Measurements from ENCODE around the gene CSMD2. TPM values are rescaled to one million over a fixed set of nuclear protein-coding genes. Genes with fewer than 3 reads are reported as not detected.

CSMD2 gene
- total RNA-seq, 6 experiments from 2014 or later, result under 0.01 to 0.19 (median 0.09) TPM; not detected in 1

GRCh38 chr1:33660244-33660643 is 504.8 kb downstream of the CSMD2 start:
- H3K4me1 ChIP-seq, result no peaks in the 10 kb centered on the region
- 20% methylated on average over 5 of the region's 5 CpGs for WGBS (ENCODE audit: insufficient coverage, low coverage, low lambda C conversion rate, missing lambda C conversion rate)
- H3K4me3 ChIP-seq, result no peak overlapping the region
- ATAC-seq (peak in 3 of 4 donors; percentile 18 to 70 (median 43)), DNase-seq (no peak)
- H3K27ac ChIP-seq, result no peak overlapping the region
- H3K36me3 ChIP-seq, result no peaks in the 10 kb centered on the region
- no peaks in the 10 kb centered on the region for H3K9me3 ChIP-seq
- no peak for TF ChIP-seq CTCF (IDR thresholded peaks at IDR 0.05)
- no peak for TF ChIP-seq POLR2A (IDR thresholded peaks at IDR 0.05)
- intact Hi-C loops (cut with DNase I), result no loop called here
- no peaks in the 10 kb centered on the region for H3K27me3 ChIP-seq

DNA sequence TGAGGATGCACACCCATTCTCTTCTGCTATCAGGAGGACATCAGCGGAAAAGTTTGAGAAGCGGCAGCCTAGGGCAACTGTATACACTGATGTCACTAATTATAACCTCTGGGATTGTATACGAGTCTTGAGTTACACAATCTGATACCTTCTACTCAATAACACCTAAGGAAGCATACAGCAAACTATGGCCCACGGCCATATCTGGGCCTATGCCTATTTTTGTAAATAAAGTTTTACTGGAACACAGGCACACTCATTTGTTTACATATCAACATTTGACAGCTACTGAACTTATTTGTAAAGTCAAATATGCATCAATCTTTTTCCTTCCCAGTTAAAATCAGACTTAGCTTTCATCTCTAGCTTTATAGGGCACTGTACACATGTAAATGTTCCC is 505.4 kb downstream of the CSMD2 start:
- Histone ChIP-seq H3K36me3 (no peaks in the 10 kb centered on the region), H3K4me3 (no peak overlapping the region), H3K27me3 (no peaks in the 10 kb centered on the region), H3K27ac (no peak overlapping the region), H3K9me3 (no peaks in the 10 kb centered on the region), H3K4me1 (no peaks in the 10 kb centered on the region)
- WGBS (ENCODE audit: insufficient coverage, low coverage, low lambda C conversion rate, missing lambda C conversion rate), result 70% methylated on average over 4 of the region's 4 CpGs
- TF ChIP-seq POLR2A (IDR thresholded peaks at IDR 0.05) (no peak), CTCF (IDR thresholded peaks at IDR 0.05) (no peak)
- ATAC-seq, result no peak
- no peak for DNase-seq
- intact Hi-C loops (cut with DNase I), result no loop called here

- H3K27me3 ChIP-seq, result no peaks in the 10 kb centered on the region
- TF ChIP-seq POLR2A (IDR thresholded peaks at IDR 0.05) (no peak), CTCF (IDR thresholded peaks at IDR 0.05) (no peak)
- WGBS (ENCODE audit: insufficient coverage, low coverage, low lambda C conversion rate, missing lambda C conversion rate), result 83% methylated on average over 5 of the region's 12 CpGs
- ATAC-seq (no peak), DNase-seq (no peak)
- intact Hi-C loops (cut with DNase I), result no loop called here
- no peaks in the 10 kb centered on the region for H3K4me1 ChIP-seq
- no peak overlapping the region for H3K27ac ChIP-seq
- no peaks in the 10 kb centered on the region for H3K9me3 ChIP-seq
- H3K36me3 ChIP-seq, result no peaks in the 10 kb centered on the region
- no peak overlapping the region for H3K4me3 ChIP-seq
Observed at GRCh38 chr1:33657833-33658232, 507.2 kb downstream of the CSMD2 start.

DNA sequence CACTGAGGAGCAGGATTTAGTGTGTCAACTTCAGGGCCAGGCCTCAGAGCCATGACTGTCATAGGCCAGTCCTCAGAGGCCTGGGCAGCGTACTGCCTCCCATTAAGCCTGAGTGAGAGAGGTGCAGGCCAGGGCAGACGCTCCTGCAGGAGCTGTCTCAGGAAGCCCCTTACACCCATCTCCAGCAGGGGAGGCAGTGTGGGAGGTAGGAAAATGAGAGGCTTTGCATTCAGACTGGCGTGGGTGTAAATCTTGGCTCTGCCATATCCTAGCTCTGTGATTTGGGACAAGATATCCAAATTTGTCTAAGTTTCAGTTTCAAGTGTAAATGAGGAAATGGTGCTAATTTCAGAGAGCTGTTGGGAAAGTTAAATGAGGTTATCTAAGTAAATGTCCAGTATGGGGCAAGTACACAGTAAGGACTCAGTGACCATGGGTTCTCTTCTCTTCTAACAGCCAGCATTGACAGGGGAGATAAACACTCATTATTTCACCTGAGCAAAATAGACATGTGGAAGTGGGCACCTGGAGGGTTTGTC is 508.5 kb downstream of the CSMD2 start:
- H3K36me3 ChIP-seq, result no peaks in the 10 kb centered on the region
- H3K9me3 ChIP-seq, result no peaks in the 10 kb centered on the region
- no peaks in the 10 kb centered on the region for H3K4me1 ChIP-seq
- DNase-seq (no peak), ATAC-seq (no peak)
- intact Hi-C loops (cut with DNase I), result no loop called here
- no peaks in the 10 kb centered on the region for H3K27me3 ChIP-seq
- no peak overlapping the region for H3K27ac ChIP-seq
- 82% methylated on average over 2 of the region's 3 CpGs for WGBS (ENCODE audit: insufficient coverage, low coverage, low lambda C conversion rate, missing lambda C conversion rate)
- no peak overlapping the region for H3K4me3 ChIP-seq
- no peak for TF ChIP-seq POLR2A (IDR thresholded peaks at IDR 0.05)
- TF ChIP-seq CTCF (IDR thresholded peaks at IDR 0.05), result no peak

DNA sequence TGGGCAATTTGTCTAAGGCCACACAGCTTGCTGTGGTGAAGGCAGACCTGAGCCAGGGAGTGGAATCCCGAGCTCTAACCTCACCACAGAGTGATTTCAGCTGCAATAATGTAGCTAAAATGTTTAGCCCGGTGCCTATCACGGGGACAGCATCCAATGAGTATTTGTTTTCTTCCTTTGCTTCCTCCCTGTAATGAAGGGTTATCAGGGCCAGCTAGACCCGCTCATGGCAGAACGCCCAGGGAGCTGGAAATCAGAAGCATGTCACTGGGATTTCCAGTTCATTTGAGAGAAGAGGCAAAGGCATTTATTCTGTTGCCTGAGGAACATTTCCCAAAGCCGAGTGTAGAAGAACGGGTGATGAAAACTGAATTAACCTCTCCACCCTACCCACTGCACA is 509.5 kb downstream of the CSMD2 start:
- Histone ChIP-seq H3K27ac (no peak overlapping the region), H3K4me1 (no peaks in the 10 kb centered on the region), H3K9me3 (no peaks in the 10 kb centered on the region), H3K4me3 (no peak overlapping the region), H3K36me3 (no peaks in the 10 kb centered on the region), H3K27me3 (no peaks in the 10 kb centered on the region)
- TF ChIP-seq POLR2A (IDR thresholded peaks at IDR 0.05), result no peak
- TF ChIP-seq CTCF (IDR thresholded peaks at IDR 0.05), result no peak
- WGBS (ENCODE audit: insufficient coverage, low coverage, low lambda C conversion rate, missing lambda C conversion rate), result 51% methylated on average over 4 of the region's 7 CpGs
- ATAC-seq, result peak; percentile 40 to 73 (median 68)
- peak in 1 of 3 donors; percentile 42 for DNase-seq
- intact Hi-C loops (cut with DNase I), result no loop called here
